HUES6 (cell line): ENCODE results near the gene RGS7.
"Not testable (repeated sequence)": the region's sequence is repeated elsewhere in the genome, so short reads cannot be mapped to it uniquely, and the experiment has no call there.

Source experiments
- H3K27ac ChIP-seq: 2 replicates; pipeline ENCODE4 v1.7.0; 2013; ENCODE audit warnings: low read depth, mild to moderate bottlenecking, low read length, inconsistent platforms
- H3K27me3 ChIP-seq: 2 replicates; pipeline ENCODE4 v1.6.1; 2013; ENCODE audit warnings: low read length; ENCODE audit not compliant: control insufficient read depth, insufficient read depth
- H3K36me3 ChIP-seq: 2 replicates; pipeline ENCODE4 v1.6.1; 2013; ENCODE audit warnings: low read length; ENCODE audit not compliant: control insufficient read depth, insufficient read depth
- H3K4me1 ChIP-seq: 2 replicates; pipeline ENCODE4 v1.6.1; 2013; ENCODE audit warnings: low read length; ENCODE audit not compliant: control insufficient read depth, insufficient read depth
- H3K4me3 ChIP-seq: 2 replicates; pipeline ENCODE4 v1.5.1; 2013; ENCODE audit warnings: low read depth, low read length
- H3K9ac ChIP-seq: one replicate; pipeline ENCODE4 v1.6.1; 2013; ENCODE audit warnings: mild to moderate bottlenecking, low read length
- H3K9me3 ChIP-seq: 2 replicates; pipeline ENCODE4 v1.6.1; 2013; ENCODE audit warnings: low read depth, low read length; ENCODE audit not compliant: control insufficient read depth, insufficient read depth

The RGS7 gene

DNA sequence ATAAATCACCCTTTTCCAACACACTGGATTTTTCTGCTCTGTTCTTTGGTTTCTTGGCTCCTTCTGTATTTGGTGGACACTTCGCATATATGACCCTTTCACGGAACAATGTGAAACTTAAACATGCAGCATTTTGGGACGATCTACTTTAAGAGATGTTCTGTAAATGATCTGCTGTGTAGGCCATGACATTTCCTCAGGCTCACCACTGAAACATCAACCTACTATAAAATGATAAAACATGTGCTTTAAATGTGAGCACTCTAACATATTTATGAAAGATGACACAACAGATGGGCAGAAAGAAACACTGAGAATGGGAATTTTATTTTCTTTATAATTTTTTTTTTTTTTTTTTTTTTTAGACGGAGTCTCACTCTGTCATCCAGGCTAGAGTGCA lies 428.7 kb downstream of the RGS7 start:
- Histone ChIP-seq H3K9me3 (no peaks in the 10 kb centered on the region), H3K9ac (no peak overlapping the region), H3K4me3 (no peak overlapping the region), H3K27ac (no peak overlapping the region), H3K36me3 (no peaks in the 10 kb centered on the region), H3K27me3 (no peaks in the 10 kb centered on the region), H3K4me1 (no peaks in the 10 kb centered on the region)

GRCh38 chr1:240927821-240928220 lies 429.2 kb downstream of the RGS7 start:
- no peak overlapping the region for H3K9ac ChIP-seq
- no peaks in the 10 kb centered on the region for H3K27me3 ChIP-seq
- H3K4me3 ChIP-seq = no peak overlapping the region

DNA sequence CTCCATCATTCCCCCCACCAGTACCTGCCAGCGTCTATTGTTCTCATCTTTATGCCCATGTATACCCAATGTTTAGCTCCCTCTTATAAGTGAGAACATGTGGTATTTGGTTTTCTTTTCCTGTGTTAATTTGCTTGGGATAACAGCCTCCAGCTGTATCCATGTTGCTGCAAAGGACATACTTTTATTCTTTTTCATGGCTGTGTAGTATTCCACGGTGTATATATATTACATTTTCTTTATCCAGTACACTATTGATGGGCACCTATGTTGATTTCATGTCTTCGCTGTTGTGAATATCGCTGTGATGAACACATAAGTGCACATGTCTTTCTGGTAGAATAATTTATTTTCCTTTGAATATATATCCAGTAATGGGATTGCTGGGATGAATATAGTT lies 431.7 kb downstream of the RGS7 start:
- H3K9ac ChIP-seq = no peak overlapping the region
- no peaks in the 10 kb centered on the region for H3K36me3 ChIP-seq
- no peak overlapping the region for H3K4me3 ChIP-seq
- no peaks in the 10 kb centered on the region for H3K4me1 ChIP-seq
- H3K27ac ChIP-seq = no peak overlapping the region
- H3K9me3 ChIP-seq = 0 out of 2 replicates have a peak, but pooled peaks cover 3% of the 10 kb centered on the region
- H3K27me3 ChIP-seq = no peaks in the 10 kb centered on the region

More at GRCh38 chr1:240927821-240928220, 429.2 kb downstream of the RGS7 start:
- Histone ChIP-seq H3K4me1 (no peaks in the 10 kb centered on the region), H3K36me3 (no peaks in the 10 kb centered on the region), H3K27ac (no peak overlapping the region), H3K9me3 (no peaks in the 10 kb centered on the region)

DNA sequence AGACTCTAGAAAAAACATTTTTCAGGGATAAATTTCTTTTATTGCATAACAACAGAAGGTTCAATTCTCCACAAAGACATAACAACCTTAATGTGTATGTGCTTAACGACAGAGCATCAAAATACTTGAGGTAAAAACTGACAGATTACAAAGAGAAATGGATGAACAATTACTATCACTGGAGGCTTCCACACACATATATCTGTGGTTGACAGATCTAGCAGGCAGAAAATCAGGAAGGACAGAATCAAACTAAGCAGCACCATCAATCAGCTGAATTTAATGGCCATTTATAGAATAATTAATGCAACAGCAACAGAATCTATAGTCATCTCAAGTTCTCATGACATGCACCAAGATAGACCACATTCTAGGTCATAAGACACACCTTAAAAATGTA lies 439.0 kb downstream of the RGS7 start:
- no peaks in the 10 kb centered on the region for H3K27me3 ChIP-seq
- H3K9me3 ChIP-seq = 0 out of 2 replicates have a peak, but pooled peaks cover 3% of the 10 kb centered on the region
- no peak overlapping the region for H3K9ac ChIP-seq
- H3K36me3 ChIP-seq = no peaks in the 10 kb centered on the region
- no peaks in the 10 kb centered on the region for H3K4me1 ChIP-seq
- no peak overlapping the region for H3K4me3 ChIP-seq
- no peak overlapping the region for H3K27ac ChIP-seq

DNA sequence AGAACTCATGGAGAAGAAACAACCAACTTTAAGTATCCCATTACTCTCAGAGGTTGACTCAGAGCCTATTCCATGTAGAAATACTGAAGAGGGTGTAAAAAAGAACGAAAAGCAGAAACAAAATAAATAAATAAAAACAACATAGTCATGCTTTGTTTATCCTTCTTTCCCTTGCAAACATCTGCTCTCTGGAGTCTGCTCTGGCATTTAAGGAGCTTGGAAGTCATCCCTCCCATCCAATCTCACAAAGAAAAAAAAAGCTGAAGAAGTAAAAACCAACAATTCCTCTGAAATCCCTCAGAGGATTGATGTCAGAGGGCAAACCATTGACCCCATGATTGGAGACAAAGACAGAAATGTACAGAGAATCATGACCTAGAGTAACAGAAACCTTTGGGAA lies 442.5 kb downstream of the RGS7 start:
- Histone ChIP-seq H3K27me3 (no peaks in the 10 kb centered on the region), H3K9ac (no peak overlapping the region), H3K4me1 (no peaks in the 10 kb centered on the region), H3K9me3 (no peaks in the 10 kb centered on the region), H3K4me3 (no peak overlapping the region), H3K36me3 (no peaks in the 10 kb centered on the region), H3K27ac (no peak overlapping the region)

GRCh38 chr1:240912821-240913220 lies 444.2 kb downstream of the RGS7 start:
- no peaks in the 10 kb centered on the region for H3K9me3 ChIP-seq
- H3K4me3 ChIP-seq = no peak overlapping the region
- H3K27ac ChIP-seq = no peak overlapping the region
- H3K36me3 ChIP-seq = no peaks in the 10 kb centered on the region
- H3K9ac ChIP-seq = no peak overlapping the region
- no peaks in the 10 kb centered on the region for H3K27me3 ChIP-seq
- no peaks in the 10 kb centered on the region for H3K4me1 ChIP-seq

DNA sequence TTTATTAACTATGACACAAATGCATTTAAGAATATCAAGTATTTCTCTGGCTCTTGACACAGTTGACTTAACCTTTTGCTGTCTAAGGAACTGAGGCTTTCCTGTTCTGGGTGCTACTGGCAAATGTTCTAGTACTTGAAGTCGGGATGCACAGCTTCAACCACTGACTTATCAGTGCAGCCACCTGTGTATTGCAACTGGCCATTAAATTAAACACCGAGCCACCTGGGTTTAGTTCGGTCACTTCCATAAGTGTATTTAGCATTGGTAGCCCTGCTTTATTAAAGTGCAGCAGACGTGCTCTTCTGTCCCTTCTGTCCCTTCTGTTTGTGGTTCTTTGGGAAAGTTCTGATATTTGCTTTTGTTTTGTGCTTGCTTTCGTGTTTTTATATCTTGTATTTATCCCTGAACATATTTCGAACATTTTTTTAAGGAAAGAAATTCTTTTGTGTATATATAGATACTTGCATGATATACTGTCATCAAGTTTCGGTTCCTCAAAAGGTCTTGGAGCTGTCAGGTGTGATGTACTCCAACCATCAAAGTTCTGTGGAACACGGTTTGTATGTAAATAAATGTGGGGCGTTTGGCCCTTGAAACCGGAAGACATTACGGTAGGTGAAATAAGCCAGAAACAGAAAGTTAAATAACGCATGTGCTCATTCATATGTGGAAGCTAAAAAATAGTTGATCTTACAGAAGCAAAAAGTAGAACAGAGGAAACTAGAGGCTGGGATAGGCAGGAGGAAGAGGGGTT lies 447.1 kb downstream of the RGS7 start:
- no peaks in the 10 kb centered on the region for H3K36me3 ChIP-seq
- H3K9me3 ChIP-seq = no peaks in the 10 kb centered on the region
- H3K4me3 ChIP-seq = no peak overlapping the region
- no peak overlapping the region for H3K9ac ChIP-seq
- no peaks in the 10 kb centered on the region for H3K27me3 ChIP-seq
- H3K4me1 ChIP-seq = no peaks in the 10 kb centered on the region
- no peak overlapping the region for H3K27ac ChIP-seq

DNA sequence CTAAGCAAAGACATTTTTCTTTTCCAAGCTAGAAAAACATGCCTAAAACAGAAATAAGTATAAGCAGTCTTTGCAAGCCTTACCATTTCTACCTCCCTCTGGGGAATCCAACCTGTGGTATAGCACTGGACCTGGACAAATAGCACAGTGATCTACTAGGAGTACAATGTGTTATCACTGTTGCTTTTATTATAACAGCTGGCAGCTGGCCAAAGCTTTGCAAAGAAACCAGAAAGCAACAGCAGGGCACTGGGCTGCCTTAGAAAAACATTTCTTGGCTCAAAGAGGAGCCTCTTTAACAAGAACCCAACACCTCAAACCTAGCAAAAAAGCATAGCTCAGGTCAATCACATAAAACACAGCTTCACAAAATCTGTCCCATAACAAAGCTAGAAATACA lies 450.5 kb downstream of the RGS7 start:
- no peaks in the 10 kb centered on the region for H3K27me3 ChIP-seq
- H3K4me1 ChIP-seq = no peaks in the 10 kb centered on the region
- H3K9ac ChIP-seq = no peak overlapping the region
- H3K4me3 ChIP-seq = no peak overlapping the region
- H3K9me3 ChIP-seq = peaks cover 3% of the 10 kb centered on the region
- no peak overlapping the region for H3K27ac ChIP-seq
- no peaks in the 10 kb centered on the region for H3K36me3 ChIP-seq

DNA sequence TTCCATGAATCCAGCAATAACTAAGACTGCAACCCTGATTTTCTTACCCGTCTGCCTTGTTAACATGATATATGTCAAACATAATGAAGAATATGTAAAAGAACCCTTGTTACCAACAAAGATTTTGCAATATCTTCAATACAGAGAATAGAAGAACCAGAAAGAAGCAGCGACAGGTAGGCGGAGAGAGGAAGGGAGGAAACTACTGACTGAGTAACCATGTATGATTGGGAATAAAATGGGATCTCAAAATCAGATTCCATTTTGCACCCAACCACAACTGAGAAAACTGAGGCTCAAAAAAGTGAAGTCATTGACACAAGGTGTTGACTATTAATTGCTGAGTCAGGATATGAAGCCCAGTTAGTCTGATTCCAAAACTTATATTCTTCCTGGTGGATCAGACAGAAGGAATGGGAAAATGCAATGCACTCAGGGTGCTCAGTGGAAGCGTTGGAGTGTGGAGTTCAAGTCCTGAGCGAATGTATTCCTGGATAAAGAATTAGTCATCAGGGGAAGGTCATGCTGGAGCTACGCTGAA lies 451.7 kb downstream of the RGS7 start:
- no peak overlapping the region for H3K9ac ChIP-seq
- H3K4me1 ChIP-seq = no peaks in the 10 kb centered on the region
- H3K27ac ChIP-seq = no peak overlapping the region
- H3K36me3 ChIP-seq = no peaks in the 10 kb centered on the region
- peaks cover 4% of the 10 kb centered on the region for H3K9me3 ChIP-seq
- no peak overlapping the region for H3K4me3 ChIP-seq
- H3K27me3 ChIP-seq = no peaks in the 10 kb centered on the region

GRCh38 chr1:240895424-240895823 lies 461.6 kb downstream of the RGS7 start:
- H3K27ac ChIP-seq, H3K4me3 ChIP-seq, H3K27me3 ChIP-seq: not testable (repeated sequence)

GRCh38 chr1:240888787-240889048 lies 468.3 kb downstream of the RGS7 start:
- no peaks in the 10 kb centered on the region; the same call in 1 of the 2 replicates for H3K4me1 ChIP-seq
- H3K9me3 ChIP-seq = no peaks in the 10 kb centered on the region
- H3K4me3 ChIP-seq = no peak overlapping the region
- H3K27ac ChIP-seq = no peak overlapping the region
- H3K9ac ChIP-seq = no peak overlapping the region
- H3K36me3 ChIP-seq = no peaks in the 10 kb centered on the region
- H3K27me3 ChIP-seq = no peaks in the 10 kb centered on the region

More at GRCh38 chr1:240895424-240895823, 461.6 kb downstream of the RGS7 start:
- H3K9me3 ChIP-seq, H3K4me1 ChIP-seq, H3K36me3 ChIP-seq, H3K9ac ChIP-seq: not testable (repeated sequence)
